Hematopoietic multipotent progenitor cell treated with erythropoietin and hydrocortisone succinate and interleukin-3 and kit ligand, for 4 days (in vitro differentiated cells): ENCODE results near the gene PRG2.
A peak's percentile ranks its signal among the peaks of the same experiment; 100 is the strongest.
"Not testable (repeated sequence)": the region's sequence is repeated elsewhere in the genome, so short reads cannot be mapped to it uniquely, and the experiment has no call there.

ENCODE experiments used
- DNase-seq: peaks from one replicate; pipeline ENCODE4 v3.0.0-alpha.2; 2015

Gene PRG2

GRCh38 chr11:57342702-57343101 lies 47.7 kb downstream of the PRG2 start:
- DNase-seq: no peak

- no peak for DNase-seq
Observed at GRCh38 chr11:57341250-57341808, 49.1 kb downstream of the PRG2 start.

- DNase-seq: peak; percentile 58
Observed at GRCh38 chr11:57340039-57340615, 50.3 kb downstream of the PRG2 start.

- no peak for DNase-seq
Observed at GRCh38 chr11:57339328-57339727, 51.1 kb downstream of the PRG2 start.

GRCh38 chr11:57338142-57338541 lies 52.3 kb downstream of the PRG2 start, which contains the start of gene P2RX3:
TSS of gene P2RX3 (plus strand) at chr11:57338352. CDS start at chr11:57338551, 199 bp downstream.
- DNase-seq: no peak

GRCh38 chr11:57336856-57337255 lies 53.6 kb downstream of the PRG2 start:
- not testable (repeated sequence) for DNase-seq
